Gastroesophageal sphincter (tissue), 3 donors: ENCODE data around the gene CTNNBIP1.
A peak's percentile ranks its signal among the peaks of the same experiment; 100 is the strongest.

ENCODE experiments used
- CTCF ChIP-seq, 4 experiments: fragments of 200-600 bp in 2 of 4; fragments of 450-650 bp in 2 of 4; sonication (generic) in 1 of 4; IDR thresholded peaks; one replicate each; pipeline ENCODE4 v1.5.1; 2017 to 2019; ENCODE audit warnings: antibody characterized with exemption in 4 of 4, mild to moderate bottlenecking in 2 of 4, moderate library complexity in 2 of 4
- POLR2A ChIP-seq, 2 donors: fragments of 450-650 bp; IDR thresholded peaks; one replicate each; pipeline ENCODE4 v1.6.1; 2017; ENCODE audit warnings: antibody characterized with exemption in 2 of 2, mild to moderate bottlenecking in 2 of 2, moderate library complexity in 1 of 2
- POLR2AphosphoS5 ChIP-seq: sonication (generic); formaldehyde crosslinking; IDR thresholded peaks from one replicate; pipeline ENCODE4 v1.6.1; 2017; ENCODE audit warnings: antibody characterized with exemption

- peak in 1 of 2 donors; percentile 31 for TF ChIP-seq POLR2A (IDR thresholded peaks at IDR 0.05)
- no peak for TF ChIP-seq CTCF (IDR thresholded peaks at IDR 0.05)
- no peak for TF ChIP-seq POLR2AphosphoS5
Measured at GRCh38 chr1:9900142-9901043, 9.7 kb downstream of the CTNNBIP1 start.
